HL-60/S4 treated with retinoic acid at 250 ng/mL for 4 days and 3 days (cell line): ENCODE measurements around the gene EHD3.

Experiments used
- in situ Hi-C: fragments of 300-500 bp; cut with MboI; formaldehyde crosslinking; loops from 2 replicates; pipeline ENCODE4 v1.7.0; 2022; ENCODE audit warnings: low sequenced_read_pairs

Gene EHD3

GRCh38 chr2:31253356-31254131 is 19.6 kb downstream of the EHD3 start:
- in situ Hi-C loops = no loop called here

GRCh38 chr2:31254237-31255203 is 20.6 kb downstream of the EHD3 start:
- in situ Hi-C loops = no loop called here

GRCh38 chr2:31255911-31256571 is 22.1 kb downstream of the EHD3 start:
- in situ Hi-C loops = no loop called here

GRCh38 chr2:31256611-31257382 is 22.8 kb downstream of the EHD3 start:
- in situ Hi-C loops = no loop called here

GRCh38 chr2:31258351-31258750 is 24.4 kb downstream of the EHD3 start:
- in situ Hi-C loops = no loop called here

DNA sequence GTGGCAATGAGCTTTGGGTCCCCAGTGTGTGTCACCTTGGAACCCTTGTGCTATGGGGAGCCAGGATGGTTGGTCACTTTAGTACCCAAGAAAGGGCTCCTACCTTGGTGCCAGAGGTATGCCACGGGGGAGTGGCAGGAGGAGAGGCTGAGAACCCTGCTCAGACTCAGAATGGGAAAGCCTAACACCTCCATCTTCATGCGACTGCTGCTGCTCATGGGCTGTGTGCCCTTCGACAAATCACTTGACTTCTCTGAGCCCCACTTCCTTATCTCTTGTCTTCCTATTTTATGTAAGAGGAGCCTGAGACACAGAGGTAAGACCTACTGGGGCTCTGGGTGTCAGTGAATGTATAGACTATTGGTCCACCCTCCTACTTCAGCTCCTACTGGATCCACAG is 25.1 kb downstream of the EHD3 start:
- in situ Hi-C loops = no loop called here

DNA sequence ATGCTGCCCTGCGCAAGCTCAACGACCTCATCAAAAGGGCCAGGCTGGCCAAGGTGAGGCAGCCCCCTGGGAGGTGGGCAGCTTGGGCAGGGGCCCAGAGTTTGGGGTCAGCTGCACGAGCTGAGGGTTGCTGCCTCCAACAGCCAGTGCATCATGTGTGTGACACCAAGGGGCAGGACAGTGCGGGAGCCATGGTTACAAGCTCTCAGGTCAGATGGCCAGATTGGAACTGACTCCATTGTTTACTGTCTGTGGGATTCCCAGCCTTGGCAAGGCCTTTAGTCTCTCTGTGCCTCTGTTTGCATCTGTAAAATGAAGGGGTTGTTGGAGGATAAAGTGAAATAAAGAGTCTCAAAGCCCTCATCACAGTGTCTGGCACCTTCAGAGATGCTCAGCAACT is 26.9 kb downstream of the EHD3 start:
- in situ Hi-C loops = no loop called here

GRCh38 chr2:31263636-31264190 is 29.8 kb downstream of the EHD3 start:
- in situ Hi-C loops = no loop called here

DNA sequence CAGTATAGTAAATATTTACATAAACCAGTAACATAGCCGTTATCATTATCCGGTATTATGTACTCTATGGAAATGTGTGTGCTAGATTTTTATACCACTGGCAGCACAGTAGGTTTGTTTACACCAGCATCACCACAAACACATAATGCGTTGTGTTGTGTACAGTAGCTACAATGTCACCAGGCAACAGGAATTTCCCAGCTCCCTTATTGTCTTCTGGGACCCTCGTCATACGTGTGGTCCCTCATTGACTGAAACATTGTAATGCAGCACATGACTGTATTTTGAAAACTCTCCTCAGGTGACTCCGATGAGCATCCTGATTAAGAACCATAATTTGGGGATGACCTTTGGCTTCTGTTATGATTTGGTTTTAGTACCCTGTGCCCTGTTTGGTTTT is 31.3 kb downstream of the EHD3 start:
- in situ Hi-C loops = no loop called here

DNA sequence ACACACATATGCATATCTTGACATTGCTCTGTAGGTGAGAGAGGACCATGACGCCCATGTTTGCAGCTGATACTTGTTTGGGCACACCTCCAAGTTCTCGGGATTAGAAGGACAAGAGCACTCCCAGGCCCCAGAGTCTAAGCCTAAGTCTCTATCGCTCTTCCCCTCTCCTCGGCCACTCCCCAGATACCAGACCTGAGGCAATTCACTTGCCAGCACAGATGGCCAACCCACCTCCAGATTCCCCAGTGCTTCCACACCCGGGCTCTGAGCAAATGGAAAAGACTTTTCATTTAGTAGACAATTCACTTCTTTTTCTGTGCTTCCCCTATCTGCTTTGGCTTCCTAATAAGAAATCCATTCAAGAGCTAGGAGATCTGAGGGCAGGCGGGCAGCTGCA is 32.9 kb downstream of the EHD3 start:
- in situ Hi-C loops = no loop called here

GRCh38 chr2:31267437-31268120 is 33.6 kb downstream of the EHD3 start:
- in situ Hi-C loops = no loop called here

- in situ Hi-C loops = no loop called here
Observed at GRCh38 chr2:31268344-31268743, 34.4 kb downstream of the EHD3 start.

GRCh38 chr2:31269087-31269486 is 35.1 kb downstream of the EHD3 start:
- in situ Hi-C loops = no loop called here

GRCh38 chr2:31270131-31270530 is 36.2 kb downstream of the EHD3 start:
- in situ Hi-C loops = no loop called here

GRCh38 chr2:31270822-31271231 is 36.9 kb downstream of the EHD3 start:
- in situ Hi-C loops = no loop called here

- in situ Hi-C loops = no loop called here
Observed at GRCh38 chr2:31271851-31272267, 37.9 kb downstream of the EHD3 start.

DNA sequence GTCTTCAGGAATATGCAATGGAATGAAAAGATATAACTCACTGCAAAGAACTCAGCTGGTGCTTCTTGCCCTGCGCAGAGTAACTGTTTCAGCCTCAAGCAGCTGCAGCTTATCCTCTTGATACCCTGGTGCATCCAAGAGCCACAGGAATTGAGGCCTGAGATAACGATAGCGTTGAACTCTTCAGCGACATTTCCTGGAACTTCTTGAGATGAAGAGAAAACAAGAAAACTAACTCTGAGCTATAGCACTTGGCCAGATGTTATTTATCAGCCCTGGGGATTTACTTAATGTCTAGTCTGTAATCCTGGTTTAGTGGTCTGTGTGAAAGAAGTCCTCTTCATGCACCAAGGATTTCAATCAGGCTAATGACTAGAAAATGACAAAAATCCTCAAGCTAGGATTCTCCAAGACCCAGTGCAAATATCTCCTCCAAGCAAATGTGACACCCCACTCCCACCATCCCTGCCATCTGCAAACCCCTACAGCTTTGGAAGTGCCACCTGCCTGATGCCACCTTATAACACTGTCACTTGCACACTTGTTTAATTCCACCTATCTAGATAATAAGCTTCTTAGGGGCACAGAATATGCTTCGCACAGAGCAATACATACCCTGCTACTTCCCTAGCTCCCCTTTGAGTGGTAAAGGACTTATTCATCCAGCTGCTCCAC is 40.6 kb downstream of the EHD3 start:
- in situ Hi-C loops = no loop called here

- in situ Hi-C loops = no loop called here
Observed at GRCh38 chr2:31275976-31276375, 42.0 kb downstream of the EHD3 start.

- in situ Hi-C loops = no loop called here
Observed at GRCh38 chr2:31277621-31278020, 43.7 kb downstream of the EHD3 start.
